Measurements from ENCODE around the gene SLC16A3.
A peak's percentile ranks its signal among the peaks of the same experiment; 100 is the strongest.

The SLC16A3 gene

GRCh38 chr17:82223517-82223916, 5.3 kb upstream of the SLC16A3 start:
- DNase-seq (ENCODE audit: low read depth in 3 of 3), result no peak

DNA sequence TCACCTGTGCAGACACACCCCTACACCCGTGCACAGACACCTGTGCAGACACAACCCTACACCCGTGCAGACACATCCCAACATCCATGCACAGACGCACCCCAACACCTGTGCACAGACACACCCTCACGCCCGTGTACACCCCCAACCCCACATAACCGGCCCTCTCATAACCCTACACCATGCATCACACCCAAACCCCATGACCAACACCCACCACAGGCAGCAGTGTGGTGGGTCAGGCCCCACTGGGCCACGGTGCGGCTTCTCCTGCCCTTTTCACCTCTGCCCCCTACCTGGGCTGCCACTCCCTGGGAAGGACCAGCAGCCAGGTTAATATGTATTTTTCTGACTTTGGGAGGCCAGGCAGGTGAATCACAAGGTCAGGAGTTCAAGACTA, 4.2 kb upstream of the SLC16A3 start:
- DNase-seq (ENCODE audit: low read depth in 3 of 3), result no peak

GRCh38 chr17:82225368-82226029, 3.3 kb upstream of the SLC16A3 start:
- no peak for DNase-seq (ENCODE audit: low read depth in 3 of 3)

- no peak for DNase-seq (ENCODE audit: low read depth in 3 of 3)
Measured at GRCh38 chr17:82226146-82226808, 2.6 kb upstream of the SLC16A3 start.

DNA sequence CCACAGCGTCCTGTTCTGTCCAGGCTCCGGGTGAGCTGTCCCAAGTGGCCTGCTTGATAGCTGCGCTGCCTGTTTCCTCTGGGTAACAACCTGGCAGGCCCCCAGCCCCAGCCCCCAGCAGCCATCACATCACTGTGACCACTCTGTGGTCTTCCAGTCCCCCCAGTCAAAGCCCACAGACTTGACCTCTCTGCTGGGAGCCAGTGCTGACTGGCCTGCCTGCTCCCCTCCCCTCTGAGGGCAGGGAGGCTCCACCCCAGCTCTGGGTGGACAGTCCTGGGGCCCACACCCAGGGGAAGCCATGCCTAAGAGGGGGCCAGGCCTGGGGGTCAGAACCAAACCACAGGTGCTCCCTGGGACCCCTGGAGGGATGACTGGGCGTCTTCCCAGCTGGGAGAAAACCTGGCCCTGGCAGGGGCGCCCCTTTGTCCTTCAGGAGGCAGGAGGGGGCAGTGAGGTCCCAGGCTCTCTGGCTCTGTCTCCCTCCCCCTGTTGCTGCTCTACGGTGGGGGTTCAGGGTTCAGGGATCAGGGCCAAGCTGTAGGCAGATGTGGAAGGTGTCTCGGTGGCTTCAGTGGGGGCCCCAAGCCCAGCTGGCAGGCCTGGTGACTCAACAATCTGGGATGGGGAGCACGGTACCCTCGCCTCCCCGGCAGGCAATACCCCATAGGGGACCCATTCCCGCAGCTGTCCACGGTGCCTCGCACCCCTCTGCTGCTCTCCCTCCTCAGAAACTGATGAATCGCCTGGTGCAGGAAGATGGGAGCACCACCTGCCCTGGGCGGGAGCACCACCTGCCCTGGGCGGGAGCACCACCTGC, 1.8 kb upstream of the SLC16A3 start:
- DNase-seq (ENCODE audit: low read depth in 3 of 3), result no peak

- DNase-seq (ENCODE audit: low read depth in 3 of 3), result no peak
Measured at GRCh38 chr17:82227629-82228277, 1.1 kb upstream of the SLC16A3 start.

DNA sequence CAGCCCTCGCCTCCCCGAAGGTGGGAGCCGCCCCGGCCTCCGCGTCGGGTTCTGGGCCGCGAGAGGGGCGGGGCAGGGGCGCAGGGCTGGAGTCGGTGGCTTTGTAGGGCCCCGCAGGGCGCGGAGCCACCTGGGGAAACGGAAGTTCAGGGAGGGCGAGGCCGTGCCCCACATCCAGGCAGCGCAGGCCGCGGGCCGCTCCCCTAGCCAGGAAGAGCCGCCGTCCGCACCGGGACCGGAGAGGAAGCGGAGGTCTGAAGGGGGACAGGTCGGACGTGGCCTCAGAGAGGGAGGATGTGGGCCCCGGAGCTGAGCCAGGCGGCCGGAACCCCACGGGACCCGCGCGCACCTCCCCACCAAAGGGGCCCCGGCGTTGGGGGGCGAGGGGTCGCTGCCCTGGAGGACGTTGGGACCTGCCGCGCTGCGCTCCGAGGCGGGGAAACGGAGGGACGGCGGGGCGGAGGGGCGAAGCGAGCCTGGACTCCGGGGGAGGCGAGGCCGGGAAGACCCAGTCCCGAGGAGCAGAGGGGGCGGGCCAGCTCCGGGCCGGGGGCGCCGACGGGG, 482 bp upstream of the SLC16A3 start:
- no peak for DNase-seq (ENCODE audit: low read depth in 3 of 3)

DNA sequence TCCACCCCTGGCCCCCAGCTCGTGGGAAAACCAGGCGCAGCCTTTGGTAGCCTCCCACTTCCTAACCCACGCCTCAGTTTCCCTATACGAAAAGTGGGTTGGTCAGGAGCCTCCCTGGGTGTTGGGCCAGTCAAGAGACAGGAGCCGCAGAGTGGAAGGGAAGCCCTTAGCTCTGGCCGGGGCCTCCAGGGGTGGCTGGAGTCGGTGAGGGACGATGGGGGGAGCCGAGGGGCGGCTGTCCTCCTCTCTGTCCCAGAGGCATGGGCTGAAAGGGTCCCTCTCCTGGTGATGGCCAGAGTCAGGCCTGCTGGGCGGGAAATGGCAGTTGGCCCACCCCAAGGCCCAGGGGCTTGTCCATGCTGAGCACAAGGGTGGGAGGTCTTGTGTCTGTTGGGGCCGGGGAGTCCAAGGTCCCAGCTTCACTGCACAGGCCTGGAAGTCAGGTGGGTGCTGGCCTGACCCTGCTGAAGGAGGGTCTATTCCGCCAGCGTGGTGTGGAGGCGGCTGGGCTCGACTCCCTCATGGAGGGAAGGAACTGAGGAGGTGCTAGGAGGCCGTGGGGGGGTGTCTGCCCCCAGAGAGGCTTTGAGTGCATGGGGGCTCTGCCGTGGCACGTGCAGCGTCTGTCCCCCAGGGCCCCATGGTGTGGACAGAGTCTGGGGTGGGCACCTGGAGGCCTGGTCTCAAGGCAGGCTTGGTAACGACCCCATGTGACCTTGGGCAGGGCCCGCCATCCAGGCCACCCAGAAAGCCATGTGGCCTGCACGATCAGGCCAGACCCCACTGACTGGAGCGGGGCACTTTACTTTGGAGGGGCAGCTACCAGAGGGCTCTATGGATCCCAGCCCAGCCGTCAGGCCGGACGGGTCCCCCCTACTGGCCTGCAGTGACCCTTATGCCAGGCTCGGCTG, 1.1 kb downstream of the SLC16A3 start:
- DNase-seq (ENCODE audit: low read depth in 3 of 3), result no peak

GRCh38 chr17:82230609-82231311, 1.9 kb downstream of the SLC16A3 start:
- peak in 2 of 3 donors; percentile 48 to 62 for DNase-seq (ENCODE audit: low read depth in 3 of 3)

DNA sequence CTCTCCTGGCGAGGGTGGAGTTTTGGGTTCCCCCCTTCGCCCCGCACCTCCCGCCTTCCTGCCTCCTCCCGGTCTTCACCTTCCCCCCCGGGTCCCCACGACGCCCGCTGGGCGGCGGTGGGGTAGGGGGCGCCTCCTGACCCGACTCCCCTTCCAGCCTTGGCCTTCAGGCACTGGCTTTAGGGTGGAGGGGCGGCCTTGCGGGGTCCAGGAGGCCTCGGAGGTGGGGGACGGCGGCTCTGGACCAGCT, 2.4 kb downstream of the SLC16A3 start:
- DNase-seq (ENCODE audit: low read depth in 3 of 3), result no peak

DNA sequence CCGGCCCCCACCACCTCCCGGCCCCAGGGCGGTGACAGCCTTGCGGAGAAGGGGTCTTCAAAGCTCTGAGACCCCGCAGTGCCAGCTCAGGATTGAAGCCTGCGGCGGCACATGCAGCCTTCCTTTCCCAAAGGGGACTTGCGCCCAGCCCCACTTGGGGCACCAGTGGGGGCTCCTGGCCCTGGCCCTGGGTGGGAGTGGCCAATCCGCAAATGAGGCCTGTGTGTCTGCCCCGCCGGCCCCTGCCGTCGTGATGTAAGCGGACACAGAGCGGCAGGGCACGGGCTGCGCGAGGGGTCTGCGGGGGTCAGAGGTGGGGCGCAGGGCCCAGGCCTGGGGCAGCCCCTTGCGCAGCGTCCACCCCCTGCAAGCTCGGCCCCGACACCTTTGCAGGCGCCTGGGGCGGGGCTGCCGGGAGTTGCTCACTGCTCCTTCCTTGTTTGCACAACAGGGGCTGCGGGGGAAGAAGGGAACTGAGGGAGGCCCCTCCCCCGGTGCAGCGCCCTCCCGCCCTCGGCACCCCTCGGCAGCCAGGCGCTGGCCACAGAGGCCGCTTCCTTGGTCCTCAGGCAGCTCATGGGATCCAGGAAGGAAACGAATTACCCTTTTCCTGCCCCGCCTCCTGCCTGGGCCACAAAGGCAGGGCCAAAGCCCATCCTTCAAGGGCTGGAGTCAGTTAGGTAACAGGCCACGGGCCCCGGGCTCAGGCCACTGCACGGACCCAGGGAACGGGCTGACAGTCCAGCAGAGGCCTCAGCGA, 2.9 kb downstream of the SLC16A3 start:
- no peak for DNase-seq (ENCODE audit: low read depth in 3 of 3)

- DNase-seq (ENCODE audit: low read depth in 3 of 3), result no peak
Measured at GRCh38 chr17:82232322-82232820, 3.5 kb downstream of the SLC16A3 start.

DNA sequence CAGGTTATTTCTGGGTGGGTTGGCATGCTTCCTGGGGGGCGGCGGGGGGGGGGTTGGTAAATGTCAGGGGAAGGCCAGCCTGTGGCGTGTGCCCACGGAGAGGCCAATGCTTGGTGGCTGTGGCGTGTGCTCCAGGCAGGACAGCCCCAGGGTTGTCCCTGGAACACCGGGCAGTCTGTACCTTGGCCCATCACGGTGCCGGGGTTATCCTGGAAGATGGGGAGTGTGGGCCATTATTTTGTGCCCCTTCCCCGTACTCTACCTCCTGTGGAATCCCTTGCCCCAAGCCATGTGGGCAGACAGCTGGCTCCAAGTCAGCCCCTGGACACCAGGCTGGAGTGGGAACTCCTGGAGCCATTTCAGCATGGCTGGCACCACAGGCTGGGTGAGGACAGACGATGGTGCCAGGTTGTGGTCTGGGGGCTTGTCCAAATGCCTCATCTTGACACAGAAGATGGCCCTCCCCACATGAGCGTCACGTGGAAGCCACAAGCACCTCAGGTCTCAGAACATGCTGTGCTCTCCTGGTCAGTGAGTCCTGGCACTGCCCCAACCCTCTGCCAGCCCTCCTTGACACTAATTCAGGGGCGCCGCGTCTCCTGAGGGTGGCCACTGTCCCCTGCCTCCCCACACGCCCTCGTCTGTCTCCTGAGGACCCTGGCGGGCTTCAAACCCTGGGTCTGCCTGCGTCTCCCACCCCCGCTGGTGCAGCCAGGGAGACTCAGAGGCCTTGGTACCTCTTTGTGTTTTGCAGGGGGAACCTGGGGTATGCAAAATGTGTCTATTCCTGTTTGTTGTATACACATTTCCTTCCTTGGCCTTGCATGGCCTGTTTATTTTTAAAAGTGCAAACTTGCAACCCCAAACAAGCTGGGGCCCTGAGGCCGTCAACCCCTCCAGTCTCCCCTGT, 4.3 kb downstream of the SLC16A3 start:
- no peak for DNase-seq (ENCODE audit: low read depth in 3 of 3)

DNA sequence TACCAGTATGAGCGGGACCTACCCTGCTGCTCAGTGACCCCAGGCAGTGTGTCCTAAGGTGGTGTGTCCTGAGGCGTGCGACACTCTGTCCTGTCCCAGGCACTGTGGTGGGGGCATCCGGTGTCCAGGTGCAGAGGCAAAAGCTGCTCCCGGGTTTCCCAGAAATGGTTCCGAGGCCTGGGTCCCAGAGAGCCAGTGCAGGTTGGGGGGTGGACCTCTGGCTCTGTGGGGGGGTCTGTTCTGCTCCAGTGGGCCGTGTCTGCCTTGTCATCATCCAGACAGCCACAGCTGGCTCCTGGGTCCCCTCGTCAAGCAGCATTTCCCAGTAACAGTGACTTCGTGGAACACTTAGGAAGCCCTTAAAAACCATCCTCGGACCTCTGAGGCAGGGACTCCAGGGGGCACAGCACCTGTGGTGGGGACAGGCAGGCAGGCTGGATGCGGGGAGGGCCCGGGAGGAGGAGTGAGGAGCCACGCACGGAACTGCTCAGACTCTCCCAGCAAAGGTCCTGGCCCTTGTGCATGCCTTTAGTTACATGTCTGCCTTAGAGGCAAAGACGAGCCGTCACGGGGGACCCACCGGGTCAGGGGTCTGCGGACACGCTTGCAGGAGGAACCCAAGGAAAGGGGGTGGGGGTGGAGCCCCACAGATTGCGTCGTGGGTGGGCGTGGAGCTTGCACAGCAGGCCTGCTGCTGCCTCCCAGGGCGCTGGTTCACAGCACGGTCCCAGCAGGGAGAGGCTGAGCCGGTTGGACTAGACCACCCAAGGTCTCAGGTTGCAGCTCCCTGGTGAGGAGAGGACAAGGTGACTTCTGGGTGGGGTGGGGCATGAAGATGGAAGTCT, 5.6 kb downstream of the SLC16A3 start:
- no peak for DNase-seq (ENCODE audit: low read depth in 3 of 3)

- DNase-seq (ENCODE audit: low read depth in 3 of 3), result no peak
Measured at GRCh38 chr17:82235056-82235774, 6.4 kb downstream of the SLC16A3 start.

GRCh38 chr17:82235775-82236141, 6.9 kb downstream of the SLC16A3 start:
- DNase-seq (ENCODE audit: low read depth in 3 of 3), result no peak
